ENCODE data around the gene RTN1. TPM values are rescaled to one million over a fixed set of nuclear protein-coding genes. Genes with fewer than 3 reads are reported as not detected.

Gene RTN1
- total RNA-seq, 1 experiment from 2014 or later, result 0.05 TPM

DNA sequence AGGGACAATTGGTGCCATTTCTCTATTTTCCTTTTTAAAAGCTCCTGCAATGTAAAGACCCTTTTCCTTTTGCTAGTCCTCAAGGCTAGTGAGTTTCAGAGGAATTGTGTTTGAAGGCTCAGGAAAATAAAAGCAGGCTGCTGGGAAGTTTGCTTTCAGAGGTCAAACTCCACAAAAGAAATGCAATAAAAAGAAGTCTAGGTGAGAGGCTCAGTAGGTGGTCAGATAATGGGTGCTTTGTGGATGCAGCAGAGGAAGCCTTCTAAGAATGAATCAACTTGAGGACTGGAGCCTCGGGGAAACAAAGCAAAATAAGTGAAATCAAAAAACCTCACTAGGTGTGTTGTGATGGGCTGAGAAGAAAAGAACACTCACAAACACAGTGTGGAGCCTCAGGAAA is 304.3 kb downstream of the RTN1 start:
- ATAC-seq, result no peak
- BruUV-seq (replicated peaks), result no TSS peak
- in situ Hi-C loops (cut with HindIII; ENCODE audit: low pct_unique_long_range_greater_than_20kb, low sequenced_read_pairs) (no loop called here), intact Hi-C loops (cut with micrococcal nuclease; ENCODE audit: unreplicated experiment) (no loop called here)
- H3K27me3 ChIP-seq (ENCODE audit: control insufficient read depth, insufficient read depth, low read length), result no peaks in the 10 kb centered on the region
- no peak overlapping the region for H3K4me3 ChIP-seq (ENCODE audit: low read depth in 2 of 2, low read length in 2 of 2)
- no peaks in the 10 kb centered on the region for H3K4me1 ChIP-seq (ENCODE audit: control insufficient read depth, insufficient read depth, low read length)
- no peak overlapping the region for H3K27ac ChIP-seq (ENCODE audit: low read length)
- no peak for DNase-seq (ENCODE audit: low read depth, low spot score)
- POLR2A ChIA-PET, result interaction anchor here (0.6 kb wide), 1 partner anchor 80 kb away, joined by 4 read pairs; no protein-coding TSS in a partner anchor
- TF ChIP-seq POLR2AphosphoS5 (IDR thresholded peaks at IDR 0.05; ENCODE audit: low read depth, low read length) (no peak), SIN3A (IDR thresholded peaks at IDR 0.05; ENCODE audit: borderline replicate concordance, insufficient read depth, low read depth, low read length) (no peak), REST (IDR thresholded peaks at IDR 0.05; ENCODE audit: insufficient read depth in 1 of 2, low read depth in 2 of 2, low read length in 1 of 2) (no peak), TCF7L2 (IDR thresholded peaks at IDR 0.05; ENCODE audit: low read depth, low read length) (no peak)
- TF ChIP-seq, protein P1, sequence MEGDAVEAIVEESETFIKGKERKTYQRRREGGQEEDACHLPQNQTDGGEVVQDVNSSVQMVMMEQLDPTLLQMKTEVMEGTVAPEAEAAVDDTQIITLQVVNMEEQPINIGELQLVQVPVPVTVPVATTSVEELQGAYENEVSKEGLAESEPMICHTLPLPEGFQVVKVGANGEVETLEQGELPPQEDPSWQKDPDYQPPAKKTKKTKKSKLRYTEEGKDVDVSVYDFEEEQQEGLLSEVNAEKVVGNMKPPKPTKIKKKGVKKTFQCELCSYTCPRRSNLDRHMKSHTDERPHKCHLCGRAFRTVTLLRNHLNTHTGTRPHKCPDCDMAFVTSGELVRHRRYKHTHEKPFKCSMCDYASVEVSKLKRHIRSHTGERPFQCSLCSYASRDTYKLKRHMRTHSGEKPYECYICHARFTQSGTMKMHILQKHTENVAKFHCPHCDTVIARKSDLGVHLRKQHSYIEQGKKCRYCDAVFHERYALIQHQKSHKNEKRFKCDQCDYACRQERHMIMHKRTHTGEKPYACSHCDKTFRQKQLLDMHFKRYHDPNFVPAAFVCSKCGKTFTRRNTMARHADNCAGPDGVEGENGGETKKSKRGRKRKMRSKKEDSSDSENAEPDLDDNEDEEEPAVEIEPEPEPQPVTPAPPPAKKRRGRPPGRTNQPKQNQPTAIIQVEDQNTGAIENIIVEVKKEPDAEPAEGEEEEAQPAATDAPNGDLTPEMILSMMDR (IDR thresholded peaks at IDR 0.05), result no peak
- H3K36me3 ChIP-seq (ENCODE audit: control insufficient read depth, insufficient read depth, low read length), result no peaks in the 10 kb centered on the region
- no peaks in the 10 kb centered on the region for H3K9me3 ChIP-seq (ENCODE audit: control insufficient read depth, insufficient read depth, low read depth, low read length)
- CTCF ChIA-PET, result no interaction called here

- no TSS peak for BruUV-seq (replicated peaks)
- intact Hi-C loops (cut with micrococcal nuclease; ENCODE audit: unreplicated experiment), result no loop called here
- H3K9me3 ChIP-seq (ENCODE audit: control insufficient read depth, insufficient read depth, low read depth, low read length), result no peaks in the 10 kb centered on the region
Observed at GRCh38 chr14:59565087-59565486, 305.5 kb downstream of the RTN1 start.

More at GRCh38 chr14:59565087-59565486, 305.5 kb downstream of the RTN1 start:
- no peaks in the 10 kb centered on the region for H3K36me3 ChIP-seq (ENCODE audit: control insufficient read depth, insufficient read depth, low read length)
- H3K4me3 ChIP-seq (ENCODE audit: low read depth in 2 of 2, low read length in 2 of 2), result no peak overlapping the region
- DNase-seq (ENCODE audit: low read depth, low spot score), result no peak
- no peaks in the 10 kb centered on the region for H3K27me3 ChIP-seq (ENCODE audit: control insufficient read depth, insufficient read depth, low read length)
- POLR2A ChIA-PET, result no interaction called here
- no peak overlapping the region for H3K27ac ChIP-seq (ENCODE audit: low read length)
- TF ChIP-seq POLR2AphosphoS5 (IDR thresholded peaks at IDR 0.05; ENCODE audit: low read depth, low read length) (no peak), TCF7L2 (IDR thresholded peaks at IDR 0.05; ENCODE audit: low read depth, low read length) (no peak), SIN3A (IDR thresholded peaks at IDR 0.05; ENCODE audit: borderline replicate concordance, insufficient read depth, low read depth, low read length) (no peak), REST (IDR thresholded peaks at IDR 0.05; ENCODE audit: insufficient read depth in 1 of 2, low read depth in 2 of 2, low read length in 1 of 2) (no peak)
- TF ChIP-seq, protein P1 (IDR thresholded peaks at IDR 0.05), result no peak
- ATAC-seq, result no peak
- CTCF ChIA-PET, result no interaction called here
- in situ Hi-C loops (cut with HindIII; ENCODE audit: low pct_unique_long_range_greater_than_20kb, low sequenced_read_pairs), result no loop called here
- no peaks in the 10 kb centered on the region for H3K4me1 ChIP-seq (ENCODE audit: control insufficient read depth, insufficient read depth, low read length)

All from Panc1 (cell line).